ENCODE measurements around the gene APOD.

GRCh38 chr3:195609229-195609628 is 25.5 kb upstream of the APOD start:
- TF ChIP-seq, protein P1, sequence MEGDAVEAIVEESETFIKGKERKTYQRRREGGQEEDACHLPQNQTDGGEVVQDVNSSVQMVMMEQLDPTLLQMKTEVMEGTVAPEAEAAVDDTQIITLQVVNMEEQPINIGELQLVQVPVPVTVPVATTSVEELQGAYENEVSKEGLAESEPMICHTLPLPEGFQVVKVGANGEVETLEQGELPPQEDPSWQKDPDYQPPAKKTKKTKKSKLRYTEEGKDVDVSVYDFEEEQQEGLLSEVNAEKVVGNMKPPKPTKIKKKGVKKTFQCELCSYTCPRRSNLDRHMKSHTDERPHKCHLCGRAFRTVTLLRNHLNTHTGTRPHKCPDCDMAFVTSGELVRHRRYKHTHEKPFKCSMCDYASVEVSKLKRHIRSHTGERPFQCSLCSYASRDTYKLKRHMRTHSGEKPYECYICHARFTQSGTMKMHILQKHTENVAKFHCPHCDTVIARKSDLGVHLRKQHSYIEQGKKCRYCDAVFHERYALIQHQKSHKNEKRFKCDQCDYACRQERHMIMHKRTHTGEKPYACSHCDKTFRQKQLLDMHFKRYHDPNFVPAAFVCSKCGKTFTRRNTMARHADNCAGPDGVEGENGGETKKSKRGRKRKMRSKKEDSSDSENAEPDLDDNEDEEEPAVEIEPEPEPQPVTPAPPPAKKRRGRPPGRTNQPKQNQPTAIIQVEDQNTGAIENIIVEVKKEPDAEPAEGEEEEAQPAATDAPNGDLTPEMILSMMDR (conservative IDR thresholded peaks at IDR 0.05; ENCODE audit: low read depth, low read length) = no peak
- no peak for TF ChIP-seq EZH2 (IDR thresholded peaks at IDR 0.05; ENCODE audit: borderline replicate concordance, low read depth, low read length, poor library complexity, severe bottlenecking)

Data from A673 (cell line).